GM15510 (cell line): ENCODE measurements around the gene LIN28B.

Source experiments
- POLR2A ChIP-seq: IDR thresholded peaks from 3 replicates; pipeline ENCODE4 v1.6.1; 2011; ENCODE audit warnings: borderline replicate concordance; ENCODE audit not compliant: insufficient read length; ENCODE audit errors: extremely low read depth

The LIN28B gene

GRCh38 chr6:104990085-104990484, 33.2 kb downstream of the LIN28B start:
- no peak for TF ChIP-seq POLR2A

DNA sequence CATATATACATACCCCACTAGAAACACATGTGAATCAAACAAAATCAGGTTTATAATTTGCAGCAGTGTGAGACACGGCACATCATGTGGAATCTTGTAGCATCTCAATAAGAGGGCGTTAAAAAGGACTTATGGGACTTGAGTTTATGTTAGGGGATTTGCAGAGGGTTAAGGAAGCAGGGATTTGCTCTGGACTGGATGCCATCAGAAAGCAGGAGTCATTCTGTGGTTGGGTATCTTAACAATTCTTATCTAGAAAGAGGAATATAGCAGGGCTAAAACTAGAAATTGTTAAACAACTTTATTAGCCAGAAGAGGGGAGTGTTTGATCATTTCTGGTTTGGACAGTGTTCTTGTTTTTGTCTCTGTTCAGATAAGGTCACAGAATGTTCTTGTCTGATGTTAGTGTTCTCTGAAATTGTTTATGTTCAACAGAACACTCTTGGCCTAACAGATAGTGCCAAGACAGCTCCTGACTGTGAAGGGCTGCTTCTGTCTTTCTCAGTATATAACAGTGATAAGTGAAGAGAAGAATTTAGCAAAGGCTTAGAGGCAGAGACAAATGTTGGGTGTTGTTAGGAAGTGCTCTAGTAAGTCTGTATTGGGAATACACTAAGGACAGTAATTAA, 39.2 kb downstream of the LIN28B start:
- TF ChIP-seq POLR2A = no peak

- no peak for TF ChIP-seq POLR2A
Observed at GRCh38 chr6:105001063-105001462, 44.2 kb downstream of the LIN28B start.

DNA sequence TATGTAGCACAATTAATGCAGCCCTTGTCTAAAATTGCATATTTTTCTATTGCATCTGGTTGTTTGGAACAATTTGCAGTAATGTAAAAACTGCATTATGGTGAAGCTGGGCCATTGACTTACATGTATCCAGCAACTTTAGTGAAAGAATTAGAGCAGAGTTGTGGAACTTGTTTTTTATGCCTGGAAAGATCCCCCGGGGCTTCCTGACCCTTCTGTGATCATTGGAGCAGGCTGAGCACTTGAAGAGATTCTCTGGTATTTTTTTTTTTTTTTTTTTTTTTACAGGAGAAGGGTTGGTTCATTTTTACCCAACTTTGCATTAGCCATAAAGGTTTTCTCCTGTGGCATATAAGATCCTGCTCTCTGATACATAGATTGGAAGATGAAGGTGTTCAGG, 45.0 kb downstream of the LIN28B start:
- no peak for TF ChIP-seq POLR2A

DNA sequence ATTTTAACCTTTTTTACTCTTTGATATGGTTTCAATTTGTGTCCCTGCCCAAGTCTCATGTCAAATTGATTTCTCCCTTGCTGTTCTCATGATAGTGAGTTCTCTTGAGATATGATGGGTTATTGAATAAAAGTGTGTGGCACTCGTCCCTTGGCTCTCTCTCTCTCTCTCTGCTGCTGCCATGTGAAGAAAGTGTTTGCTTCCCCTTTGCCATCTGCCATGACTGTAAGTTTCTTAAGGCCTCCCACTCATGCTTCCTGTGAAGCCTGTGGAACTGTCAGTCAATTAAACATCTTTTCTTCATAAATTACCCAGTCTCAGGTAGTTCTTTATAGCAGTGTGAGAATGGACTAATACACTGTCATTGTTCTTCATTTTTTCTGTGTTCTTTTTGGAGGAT, 48.5 kb downstream of the LIN28B start:
- no peak for TF ChIP-seq POLR2A

DNA sequence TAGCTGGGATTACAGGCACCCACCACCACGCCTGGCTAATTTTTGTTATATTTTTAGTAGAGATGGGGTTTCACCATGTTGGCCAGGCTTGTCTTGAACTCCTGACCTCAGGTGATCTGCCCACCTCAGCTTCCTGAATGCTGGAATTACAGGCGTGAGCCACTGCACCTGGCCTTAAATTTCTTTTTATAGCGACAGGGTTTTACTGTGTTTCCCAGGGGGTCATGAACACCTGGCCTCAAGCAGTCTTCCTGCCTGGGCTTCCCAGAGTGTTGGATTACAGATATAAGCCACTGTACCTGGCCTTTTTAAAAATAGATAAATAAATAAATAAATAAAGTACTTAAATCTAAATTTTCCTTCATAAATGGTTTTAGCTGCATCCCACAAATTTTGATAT, 57.5 kb downstream of the LIN28B start:
- TF ChIP-seq POLR2A = no peak

GRCh38 chr6:105014954-105015353, 58.0 kb downstream of the LIN28B start:
- no peak for TF ChIP-seq POLR2A

DNA sequence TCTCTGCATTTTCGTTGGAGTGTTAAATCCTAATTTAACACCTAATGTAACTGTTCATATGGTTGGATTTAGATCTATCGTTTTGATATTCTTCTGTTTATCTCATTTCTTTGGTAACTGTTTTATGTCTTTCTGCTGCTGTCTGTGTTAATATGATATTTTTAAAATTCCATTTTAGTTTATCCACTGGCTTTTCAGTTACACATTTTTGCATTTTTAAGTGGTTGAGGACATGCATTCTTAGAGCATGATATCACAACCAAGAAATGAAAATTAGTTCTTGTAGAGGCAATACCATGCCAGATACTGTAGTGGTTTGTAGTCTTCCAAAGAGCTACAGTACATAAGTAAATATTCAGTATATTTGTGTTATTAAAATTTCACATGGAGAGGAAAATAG, 58.6 kb downstream of the LIN28B start:
- TF ChIP-seq POLR2A = no peak

- no peak for TF ChIP-seq POLR2A
Observed at GRCh38 chr6:105019285-105019684, 62.4 kb downstream of the LIN28B start.

- no peak for TF ChIP-seq POLR2A
Observed at GRCh38 chr6:105021399-105021798, 64.5 kb downstream of the LIN28B start.

GRCh38 chr6:105022416-105022815, 65.5 kb downstream of the LIN28B start:
- no peak for TF ChIP-seq POLR2A

DNA sequence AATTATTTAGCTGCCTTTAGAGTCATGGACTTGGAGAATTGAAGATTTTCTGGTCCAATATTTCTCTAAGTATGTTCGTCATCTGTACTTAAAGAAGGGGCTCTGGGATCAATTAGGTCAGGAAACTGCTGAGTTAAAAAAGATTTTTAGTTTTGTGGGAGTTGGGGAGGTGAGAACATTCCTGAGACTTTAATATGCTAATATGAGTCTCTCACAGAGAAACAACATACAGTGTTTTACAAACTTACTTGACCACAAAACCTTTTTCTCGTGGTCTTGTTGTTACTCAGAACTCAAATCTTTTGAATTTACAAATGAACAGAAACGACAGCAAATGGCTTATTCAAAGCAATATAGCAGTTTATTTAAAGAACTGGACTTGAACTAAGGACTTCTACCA, 67.9 kb downstream of the LIN28B start:
- no peak for TF ChIP-seq POLR2A

- no peak for TF ChIP-seq POLR2A
Observed at GRCh38 chr6:105028898-105029297, 72.0 kb downstream of the LIN28B start.

GRCh38 chr6:105029581-105029980, 72.7 kb downstream of the LIN28B start:
- no peak for TF ChIP-seq POLR2A

DNA sequence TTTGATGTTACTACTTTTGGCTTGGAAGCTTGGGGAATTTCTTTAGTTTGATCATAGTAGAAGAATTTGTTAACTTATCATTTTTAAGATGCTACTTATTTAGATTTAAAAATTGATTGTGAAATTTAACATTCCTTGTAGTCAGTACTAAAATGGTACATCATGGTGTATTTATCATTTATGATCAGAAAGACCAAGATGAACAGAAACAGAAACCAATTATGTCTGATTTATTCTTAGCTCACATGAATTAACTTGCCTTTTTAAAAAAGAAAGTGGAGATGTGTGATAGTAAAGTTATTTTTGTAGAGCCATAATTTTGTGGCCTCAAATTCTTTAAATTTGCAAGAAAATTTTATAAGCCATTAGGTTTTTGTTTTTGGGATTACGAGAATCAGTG, 77.6 kb downstream of the LIN28B start:
- no peak for TF ChIP-seq POLR2A

DNA sequence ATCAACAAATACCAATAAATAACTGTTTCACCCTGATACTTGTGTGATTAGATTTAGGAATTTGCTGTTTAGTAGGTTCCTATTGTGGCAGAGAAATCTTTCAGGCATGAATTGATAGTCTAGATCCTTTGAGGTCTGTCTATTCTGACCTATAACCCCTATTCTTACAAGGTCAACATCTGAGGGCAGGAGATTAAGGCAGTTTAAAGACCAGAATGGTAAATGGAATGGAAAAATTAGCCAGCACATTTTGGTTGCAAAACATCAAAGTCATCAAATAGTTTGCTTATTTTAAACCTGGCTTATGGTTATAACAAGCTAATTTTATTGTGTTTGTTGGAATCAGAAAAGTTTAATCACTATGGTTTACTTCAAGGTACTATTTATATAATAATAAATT, 78.4 kb downstream of the LIN28B start:
- TF ChIP-seq POLR2A = no peak

GRCh38 chr6:105036351-105036750, 79.4 kb downstream of the LIN28B start:
- TF ChIP-seq POLR2A = no peak
